CD8-positive, alpha-beta memory T cell (primary cell): Measurements from ENCODE around the gene SLC16A6. TPM values are rescaled to one million over a fixed set of nuclear protein-coding genes. Genes with fewer than 3 reads are reported as not detected.

Source experiments
- CTCF ChIA-PET: fragments of 350-600 bp; sonication (Branson Sonifier 250); formaldehyde crosslinking; loops from one replicate; lab custom pipeline; 2021; ENCODE audit warnings: antibody characterized with exemption; lab: Charles Lee
- POLR2A ChIA-PET: fragments of 350-600 bp; sonication (Branson Sonifier 250); formaldehyde crosslinking; loops from one replicate; lab custom pipeline; 2021; ENCODE audit warnings: antibody characterized with exemption; lab: Charles Lee
- DNase-seq, 5 donors: peaks; one replicate each; pipeline versions ENCODE4 v3.0.0 to v3.0.0-alpha.2; 2020 to 2022; ENCODE audit warnings: mixed read lengths in 1 of 5
- H3K27ac ChIP-seq: one replicate; pipeline ENCODE4 v1.7.0; 2013; ENCODE audit warnings: low read depth, mild to moderate bottlenecking, low read length, moderate library complexity
- H3K27me3 ChIP-seq: 2 replicates; pipeline ENCODE4 v1.7.0; 2013; ENCODE audit warnings: low read length, mild to moderate bottlenecking; ENCODE audit not compliant: insufficient read depth, poor library complexity, severe bottlenecking
- H3K36me3 ChIP-seq: 2 replicates; pipeline ENCODE4 v1.7.0; 2013; ENCODE audit warnings: mild to moderate bottlenecking, low read length, moderate library complexity; ENCODE audit not compliant: insufficient read depth
- H3K4me1 ChIP-seq: 2 replicates; pipeline ENCODE4 v1.7.0; 2013; ENCODE audit warnings: mild to moderate bottlenecking, low read length, moderate library complexity; ENCODE audit not compliant: insufficient read depth
- H3K4me3 ChIP-seq: 2 replicates; pipeline ENCODE4 v1.7.0; 2013; ENCODE audit warnings: mild to moderate bottlenecking, low read length
- H3K9me3 ChIP-seq: 2 replicates; pipeline ENCODE4 v1.7.0; 2013; ENCODE audit warnings: mild to moderate bottlenecking, low read length
- H3K27ac Mint-ChIP-seq, 8 donors: one replicate each; pipeline ENCODE4 v1.8.0; 2020 to 2021; ENCODE audit warnings: mixed read lengths in 8 of 8, mild to moderate bottlenecking in 6 of 8, inconsistent platforms in 3 of 8, moderate library complexity in 3 of 8
- H3K27me3 Mint-ChIP-seq, 2 donors: one replicate each; pipeline ENCODE4 v1.8.0; 2020 to 2021; ENCODE audit warnings: mixed read lengths in 2 of 2, mild to moderate bottlenecking in 1 of 2, moderate library complexity in 1 of 2
- H3K36me3 Mint-ChIP-seq, 3 donors: one replicate each; pipeline ENCODE4 v1.8.0; 2020 to 2021; ENCODE audit warnings: mixed read lengths in 3 of 3, inconsistent platforms in 1 of 3, mild to moderate bottlenecking in 1 of 3
- H3K4me1 Mint-ChIP-seq, 3 donors: one replicate each; pipeline ENCODE4 v1.8.0; 2020 to 2021; ENCODE audit warnings: mixed read lengths in 3 of 3, inconsistent platforms in 1 of 3, mild to moderate bottlenecking in 1 of 3
- H3K4me3 Mint-ChIP-seq, 7 donors: one replicate each; pipeline ENCODE4 v1.8.0; 2020 to 2021; ENCODE audit warnings: mixed read lengths in 7 of 7, mild to moderate bottlenecking in 6 of 7, moderate library complexity in 4 of 7, inconsistent platforms in 2 of 7
- H3K9me3 Mint-ChIP-seq, 5 donors: one replicate each; pipeline ENCODE4 v1.8.0; 2020 to 2022; ENCODE audit warnings: mixed read lengths in 5 of 5, mild to moderate bottlenecking in 3 of 5, moderate library complexity in 2 of 5, inconsistent platforms in 1 of 5
- polyA plus RNA-seq: library from polyadenylated mRNA; unstranded; fragments of 300-500 nt; fragmentation: Illumina TruSeq; gene quantifications from one replicate; pipeline ENCODE4 v1.2.3, GENCODE V29; 2021
- total RNA-seq, 2 experiments: library from RNA; stranded (reverse); gene quantifications; one replicate each; pipeline ENCODE4 v1.2.3, GENCODE V29; 2021

Gene SLC16A6
- total and polyA plus RNA-seq, 3 experiments from 2014 or later: 1.3 to 9.4 (median 8.4) TPM

DNA sequence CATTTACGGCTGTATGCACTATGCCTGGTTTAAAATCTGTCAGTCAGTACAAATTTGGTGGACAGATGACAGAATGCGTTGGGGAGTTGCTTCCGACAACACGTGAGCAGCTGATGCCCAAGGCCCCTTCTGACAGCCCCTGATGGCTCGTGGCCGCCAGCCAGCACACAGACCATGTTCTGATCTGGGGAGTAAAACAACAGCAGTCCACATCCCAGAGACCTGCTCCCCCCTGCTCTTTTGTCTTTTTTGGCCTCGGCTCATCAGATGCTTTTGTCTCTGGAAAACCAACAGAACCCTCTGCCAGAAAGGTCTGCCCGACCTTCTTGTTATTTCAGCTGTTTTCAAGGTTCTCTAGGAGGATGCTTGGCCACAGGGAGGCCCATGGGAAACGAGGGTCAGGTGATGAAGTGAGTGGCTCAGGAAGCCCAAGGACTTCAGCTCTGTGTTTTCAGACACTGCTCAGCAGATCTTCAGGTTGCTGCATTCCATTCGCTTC lies 11.2 kb upstream of the SLC16A6 start:
- Mint-ChIP-seq H3K27ac (peak overlapping the region in 2 of 8 donors; percentile 34 to 70), H3K4me3 (no peak overlapping the region), H3K27me3 (no peaks in the 10 kb centered on the region), H3K36me3 (peaks cover 2 to 3% (median 3%) of the 10 kb centered on the region in 3 donors), H3K9me3 (no peaks in the 10 kb centered on the region), H3K4me1 (peaks cover 26 to 55% (median 47%) of the 10 kb centered on the region in 3 donors)
- POLR2A ChIA-PET: interaction anchor here (0.7 kb wide), 1 partner anchor 64 kb away, joined by 3 read pairs; no protein-coding TSS in a partner anchor
- no peaks in the 10 kb centered on the region for H3K36me3 ChIP-seq
- no peaks in the 10 kb centered on the region for H3K9me3 ChIP-seq
- H3K4me1 ChIP-seq: peaks cover 20% of the 10 kb centered on the region
- H3K4me3 ChIP-seq: no peak overlapping the region
- no peak for DNase-seq
- CTCF ChIA-PET: interaction anchor here (1.0 to 1.3 kb wide), 2 partner anchors 8 to 37 kb away, joined by 3 to 4 read pairs; no protein-coding TSS in a partner anchor
- no peak overlapping the region for H3K27ac ChIP-seq
- H3K27me3 ChIP-seq: no peaks in the 10 kb centered on the region

DNA sequence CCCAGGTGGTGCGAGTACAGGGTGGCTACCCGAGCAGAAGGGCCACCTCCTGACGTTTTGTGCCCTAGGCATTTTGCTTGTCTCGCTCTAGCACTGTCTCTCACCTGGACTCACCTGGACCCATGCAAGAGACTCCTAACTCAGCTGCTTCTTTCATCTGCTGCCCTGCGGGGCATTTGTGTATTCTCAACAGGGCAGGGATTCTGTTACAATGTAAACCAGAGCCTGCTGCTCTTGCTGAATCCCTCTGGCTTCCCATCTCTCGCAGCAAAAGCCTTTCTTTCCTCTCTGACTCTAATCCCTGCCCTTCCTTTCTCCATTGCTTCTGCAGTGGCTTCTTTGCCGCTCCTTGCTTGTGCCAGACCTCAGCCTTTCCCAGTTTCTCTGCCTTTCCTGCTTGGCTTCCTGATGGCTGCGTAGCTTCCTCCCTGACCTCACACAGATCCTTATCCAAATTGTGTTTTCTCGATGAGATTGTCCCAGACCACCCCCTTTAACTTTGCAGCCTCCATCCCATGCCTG lies 10.6 kb upstream of the SLC16A6 start:
- no peaks in the 10 kb centered on the region for H3K9me3 Mint-ChIP-seq
- H3K36me3 Mint-ChIP-seq: peaks cover 0 to 3% (median 0%) of the 10 kb centered on the region in 3 donors
- peaks cover 31 to 61% (median 50%) of the 10 kb centered on the region in 3 donors for H3K4me1 Mint-ChIP-seq
- ChIA-PET CTCF (interaction anchor here (1.3 kb wide), 1 partner anchor 9 kb away, joined by 4 read pairs; no protein-coding TSS in a partner anchor), POLR2A (interaction anchor here (0.7 kb wide), 1 partner anchor 63 kb away, joined by 3 read pairs; no protein-coding TSS in a partner anchor)
- H3K4me3 ChIP-seq: no peak overlapping the region
- DNase-seq: no peak
- peaks cover 24% of the 10 kb centered on the region for H3K4me1 ChIP-seq
- H3K27me3 ChIP-seq: no peaks in the 10 kb centered on the region
- no peaks in the 10 kb centered on the region for H3K9me3 ChIP-seq
- H3K27me3 Mint-ChIP-seq: no peaks in the 10 kb centered on the region
- no peak overlapping the region for H3K4me3 Mint-ChIP-seq
- H3K27ac Mint-ChIP-seq: peak overlapping the region in 3 of 8 donors; percentile 34 to 77 (median 70)
- no peak overlapping the region for H3K27ac ChIP-seq
- H3K36me3 ChIP-seq: no peaks in the 10 kb centered on the region

DNA sequence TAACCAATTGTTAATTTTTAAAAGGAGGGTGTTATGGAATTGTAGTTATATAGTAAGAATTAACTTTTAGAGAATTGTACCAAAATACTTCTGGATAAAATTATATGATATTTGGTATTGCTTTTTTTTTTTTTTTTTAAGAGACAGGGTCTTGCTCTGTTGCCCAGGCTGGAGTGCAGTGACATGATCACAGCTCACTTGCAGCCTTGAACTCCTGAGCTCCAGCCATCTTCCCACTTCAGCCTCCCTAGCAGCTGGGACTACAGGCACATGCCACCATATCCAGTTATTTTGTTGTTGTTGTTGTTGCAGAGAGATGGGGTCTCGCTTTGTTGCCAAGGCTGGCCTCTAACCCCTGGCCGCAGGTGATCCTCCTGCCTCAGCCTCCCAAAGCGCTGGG lies 8.9 kb upstream of the SLC16A6 start:
- Mint-ChIP-seq H3K36me3 (peaks cover 0 to 3% (median 0%) of the 10 kb centered on the region in 3 donors), H3K27ac (no peak overlapping the region), H3K9me3 (no peaks in the 10 kb centered on the region), H3K27me3 (no peaks in the 10 kb centered on the region), H3K4me3 (no peak overlapping the region), H3K4me1 (peaks cover 36 to 68% (median 49%) of the 10 kb centered on the region in 3 donors)
- H3K27ac ChIP-seq: no peak overlapping the region
- H3K4me3 ChIP-seq: no peak overlapping the region
- peaks cover 40% of the 10 kb centered on the region for H3K4me1 ChIP-seq
- no peak for DNase-seq
- H3K27me3 ChIP-seq: no peaks in the 10 kb centered on the region
- H3K36me3 ChIP-seq: no peaks in the 10 kb centered on the region
- H3K9me3 ChIP-seq: no peaks in the 10 kb centered on the region
- POLR2A ChIA-PET: no interaction called here
- CTCF ChIA-PET: interaction anchor here (0.8 kb wide), 1 partner anchor 57 kb away, joined by 4 read pairs; no protein-coding TSS in a partner anchor

DNA sequence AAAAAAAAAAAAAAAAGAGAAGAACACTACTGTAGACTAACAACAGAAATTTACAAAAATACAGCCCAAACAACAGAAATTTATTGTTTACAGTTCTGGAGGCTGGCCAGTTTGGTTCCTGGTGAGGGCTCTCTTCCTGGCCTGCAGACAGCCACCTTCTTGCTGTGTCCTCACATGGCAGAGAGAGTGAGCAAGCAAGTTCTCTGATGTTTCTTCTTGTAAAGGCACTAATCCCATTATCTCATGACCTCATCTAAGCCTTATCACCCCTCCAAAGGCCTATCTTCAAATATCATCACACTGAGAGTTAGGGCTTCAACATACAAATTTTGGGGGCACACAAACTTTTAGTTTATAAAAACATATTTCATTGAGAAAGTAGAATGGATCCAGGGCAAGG lies 7.7 kb upstream of the SLC16A6 start:
- ChIA-PET POLR2A (interaction anchor here (0.6 kb wide), 1 partner anchor 103 kb away, joined by 7 read pairs; no protein-coding TSS in a partner anchor), CTCF (interaction anchor here (1.5 kb wide), 1 partner anchor 18 kb away, joined by 4 read pairs; no protein-coding TSS in a partner anchor)
- Mint-ChIP-seq H3K4me3 (peak overlapping the region in 1 of 7 donors; percentile 65), H3K27me3 (no peaks in the 10 kb centered on the region), H3K27ac (peak overlapping the region in 5 of 8 donors; percentile 29 to 92 (median 57)), H3K36me3 (peaks cover 0 to 3% (median 0%) of the 10 kb centered on the region in 3 donors), H3K4me1 (peaks cover 40 to 80% (median 59%) of the 10 kb centered on the region in 3 donors), H3K9me3 (no peaks in the 10 kb centered on the region)
- Histone ChIP-seq H3K27me3 (no peaks in the 10 kb centered on the region), H3K4me1 (peaks cover 49% of the 10 kb centered on the region), H3K4me3 (no peak overlapping the region), H3K27ac (no peak overlapping the region), H3K36me3 (no peaks in the 10 kb centered on the region), H3K9me3 (no peaks in the 10 kb centered on the region)
- DNase-seq: no peak

DNA sequence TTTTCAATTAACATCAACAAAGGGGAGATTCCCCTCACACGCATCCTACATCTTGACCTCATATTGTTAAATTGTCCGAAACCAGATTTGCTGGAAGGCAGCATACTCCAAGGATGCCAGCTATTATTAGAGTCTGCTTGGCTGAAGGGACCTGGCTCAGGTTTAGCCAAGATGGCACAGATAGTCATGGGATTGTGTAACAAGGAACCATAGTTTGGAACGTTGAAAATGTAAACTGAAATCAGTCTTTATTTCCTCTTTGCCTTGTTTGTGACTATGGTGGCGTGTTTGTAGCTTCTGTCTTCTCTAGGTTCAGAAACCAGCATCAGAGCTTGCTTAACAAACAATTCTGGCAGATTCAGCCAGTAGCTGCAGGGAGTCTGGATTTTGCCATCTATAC lies 6.3 kb upstream of the SLC16A6 start:
- H3K4me3 ChIP-seq: peak overlapping the region; percentile 36
- ChIA-PET POLR2A (interaction anchor here (0.8 to 1.0 kb wide), 3 partner anchors 56 to 160 kb away, joined by 3 to 5 read pairs (median 3); partner anchors contain the start of gene WIPI1), CTCF (interaction anchor here (0.8 to 2.2 kb wide), 12 partner anchors 9 to 135 kb away, joined by 3 to 6 read pairs (median 4); no protein-coding TSS in a partner anchor)
- DNase-seq: no peak
- H3K27me3 ChIP-seq: no peaks in the 10 kb centered on the region
- no peaks in the 10 kb centered on the region for H3K9me3 ChIP-seq
- H3K27ac Mint-ChIP-seq: peak overlapping the region; percentile 8 to 97 (median 91)
- peaks cover 48 to 87% (median 66%) of the 10 kb centered on the region in 3 donors for H3K4me1 Mint-ChIP-seq
- H3K4me3 Mint-ChIP-seq: peak overlapping the region; percentile 74 to 89 (median 82)
- peaks cover 60% of the 10 kb centered on the region for H3K4me1 ChIP-seq
- no peaks in the 10 kb centered on the region for H3K36me3 ChIP-seq
- H3K9me3 Mint-ChIP-seq: no peaks in the 10 kb centered on the region
- no peaks in the 10 kb centered on the region for H3K27me3 Mint-ChIP-seq
- H3K36me3 Mint-ChIP-seq: peaks cover 0 to 3% (median 0%) of the 10 kb centered on the region in 3 donors
- peak overlapping the region; percentile 17 for H3K27ac ChIP-seq

DNA sequence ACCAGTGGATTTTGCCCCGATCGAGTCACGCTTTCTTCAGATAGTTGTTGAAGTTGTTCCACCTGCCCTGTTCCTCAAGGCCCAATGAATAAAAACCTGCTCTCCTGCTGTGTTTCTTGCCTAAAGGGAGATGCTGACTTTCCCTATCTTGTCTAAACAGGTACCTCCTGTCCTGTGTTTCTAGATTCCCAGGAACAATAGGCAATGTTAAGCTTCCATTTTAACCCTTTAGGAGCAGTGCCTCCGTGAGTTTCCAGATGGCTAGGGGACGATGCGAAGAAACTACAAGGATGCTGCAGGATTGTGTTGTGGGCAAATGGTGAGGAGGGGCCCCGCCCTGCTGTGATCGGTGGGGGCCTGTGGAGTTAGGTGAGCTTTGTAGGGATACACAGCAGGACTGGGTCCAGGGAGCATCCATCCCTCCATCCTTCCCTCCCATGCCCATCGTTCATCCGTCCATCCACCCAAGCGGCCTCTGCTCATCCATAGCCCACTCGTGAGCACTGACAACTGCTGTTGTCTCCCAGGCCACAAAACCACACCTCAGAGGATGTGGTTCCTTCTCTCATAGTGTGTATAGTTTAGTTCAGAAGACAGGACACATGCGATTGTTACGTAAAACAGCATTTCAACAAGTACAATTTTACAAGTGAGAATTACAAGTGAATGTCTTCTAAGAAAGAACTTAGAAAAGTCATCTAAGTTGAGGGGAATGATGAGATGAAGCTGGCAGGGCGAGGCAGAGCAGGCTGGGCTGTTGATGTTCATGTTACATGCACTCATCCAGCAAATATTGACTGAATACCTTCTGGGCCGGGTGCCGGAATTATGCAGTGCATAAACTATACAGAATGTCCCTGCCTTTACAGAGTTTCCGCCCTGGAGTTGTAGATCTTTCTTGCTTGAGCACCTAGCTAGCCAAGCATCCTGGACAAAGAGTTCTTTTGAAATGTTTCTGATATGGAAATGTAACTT lies 5.6 kb upstream of the SLC16A6 start:
- Histone ChIP-seq H3K27me3 (no peaks in the 10 kb centered on the region), H3K27ac (peak overlapping the region; percentile 17), H3K36me3 (no peaks in the 10 kb centered on the region), H3K4me1 (peaks cover 61% of the 10 kb centered on the region), H3K9me3 (no peaks in the 10 kb centered on the region), H3K4me3 (peak overlapping the region; percentile 36)
- Mint-ChIP-seq H3K27ac (peak overlapping the region; percentile 8 to 97 (median 91)), H3K27me3 (no peaks in the 10 kb centered on the region), H3K9me3 (no peaks in the 10 kb centered on the region), H3K36me3 (peaks cover 0 to 3% (median 0%) of the 10 kb centered on the region in 3 donors), H3K4me1 (peaks cover 45 to 85% (median 60%) of the 10 kb centered on the region in 3 donors), H3K4me3 (peak overlapping the region; percentile 74 to 89 (median 82))
- ChIA-PET POLR2A (interaction anchor here (0.6 to 1.0 kb wide), 4 partner anchors 57 to 161 kb away, joined by 3 to 5 read pairs (median 3); partner anchors contain the start of gene WIPI1), CTCF (interaction anchor here (0.8 to 2.2 kb wide), 15 partner anchors 10 to 136 kb away, joined by 3 to 6 read pairs (median 3); no protein-coding TSS in a partner anchor)
- DNase-seq: peak; percentile 60 to 88 (median 84)

DNA sequence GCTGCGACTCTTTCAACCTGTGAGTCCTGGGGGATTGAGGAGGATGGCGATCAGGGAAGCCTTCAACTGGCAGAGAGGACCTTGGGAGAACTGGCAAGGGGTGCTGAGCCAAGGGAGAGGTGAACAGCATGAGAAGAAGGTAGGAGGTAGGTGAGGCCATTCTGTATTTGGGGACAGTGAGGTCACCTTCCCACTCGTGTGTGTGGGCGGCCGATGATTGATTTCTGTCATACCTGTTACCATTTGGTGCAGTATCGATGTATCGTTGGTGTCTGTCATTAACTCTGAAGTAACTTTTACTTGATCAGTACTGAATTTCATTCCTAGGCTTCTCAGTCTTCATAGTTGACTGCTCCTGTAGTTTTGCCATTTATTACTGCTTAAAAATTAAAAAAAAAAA lies 4.2 kb upstream of the SLC16A6 start:
- Mint-ChIP-seq H3K27ac (peak overlapping the region in 6 of 8 donors; percentile 56 to 96 (median 72)), H3K36me3 (peaks cover 0 to 6% (median 3%) of the 10 kb centered on the region in 3 donors), H3K9me3 (no peaks in the 10 kb centered on the region), H3K27me3 (no peaks in the 10 kb centered on the region), H3K4me3 (peak overlapping the region in 3 of 7 donors; percentile 51 to 90 (median 59)), H3K4me1 (peaks cover 46 to 83% (median 61%) of the 10 kb centered on the region in 3 donors)
- ChIA-PET CTCF (no interaction called here), POLR2A (no interaction called here)
- Histone ChIP-seq H3K36me3 (no peaks in the 10 kb centered on the region), H3K27ac (no peak overlapping the region), H3K4me1 (peaks cover 61% of the 10 kb centered on the region), H3K4me3 (no peak overlapping the region), H3K27me3 (no peaks in the 10 kb centered on the region), H3K9me3 (no peaks in the 10 kb centered on the region)
- DNase-seq: no peak
